GM08714 (cell line): Measurements from ENCODE around the gene PKD1.

ENCODE experiments used
- H3K4me3 ChIP-seq: fragments of 200-500 bp; sonication (Bioruptor generic); 2 replicates; pipeline ENCODE4 v1.5.1; 2014; ENCODE audit warnings: mild to moderate bottlenecking, low read length, inconsistent platforms
- ZNF274 ChIP-seq: IDR thresholded peaks from 2 replicates; pipeline ENCODE4 v1.6.1; 2012; ENCODE audit warnings: mild to moderate bottlenecking, low read depth, low read length

The PKD1 gene

GRCh38 chr16:2174396-2175131, 38.9 kb upstream of the PKD1 start:
- H3K4me3 ChIP-seq: no peak overlapping the region
- no peak for TF ChIP-seq ZNF274

GRCh38 chr16:2173916-2174315, 38.2 kb upstream of the PKD1 start:
- no peak for TF ChIP-seq ZNF274
- no peak overlapping the region for H3K4me3 ChIP-seq

GRCh38 chr16:2173366-2173765, 37.7 kb upstream of the PKD1 start:
- H3K4me3 ChIP-seq: no peak overlapping the region
- no peak for TF ChIP-seq ZNF274

- no peak overlapping the region for H3K4me3 ChIP-seq
- no peak for TF ChIP-seq ZNF274
These were observed 37.1 kb upstream of the PKD1 start for GRCh38 chr16:2172688-2173335.

GRCh38 chr16:2171601-2172178, 36.0 kb upstream of the PKD1 start:
- no peak for TF ChIP-seq ZNF274
- no peak overlapping the region for H3K4me3 ChIP-seq

GRCh38 chr16:2170587-2171435, 35.1 kb upstream of the PKD1 start:
- H3K4me3 ChIP-seq: no peak overlapping the region
- no peak for TF ChIP-seq ZNF274

- no peak overlapping the region for H3K4me3 ChIP-seq
- TF ChIP-seq ZNF274: no peak
These were observed 34.4 kb upstream of the PKD1 start for GRCh38 chr16:2170080-2170479.

GRCh38 chr16:2167068-2167638, 31.5 kb upstream of the PKD1 start:
- TF ChIP-seq ZNF274: no peak
- H3K4me3 ChIP-seq: no peak overlapping the region

- no peak for TF ChIP-seq ZNF274
- no peak overlapping the region for H3K4me3 ChIP-seq
These were observed 30.8 kb upstream of the PKD1 start for GRCh38 chr16:2166263-2167067.

GRCh38 chr16:2165861-2166260, 30.2 kb upstream of the PKD1 start:
- TF ChIP-seq ZNF274: no peak
- no peak overlapping the region for H3K4me3 ChIP-seq

GRCh38 chr16:2163211-2163881, 27.6 kb upstream of the PKD1 start:
- H3K4me3 ChIP-seq: no peak overlapping the region
- no peak for TF ChIP-seq ZNF274

- TF ChIP-seq ZNF274: no peak
- H3K4me3 ChIP-seq: no peak overlapping the region
These were observed 27.0 kb upstream of the PKD1 start for GRCh38 chr16:2162676-2163118.

GRCh38 chr16:2161911-2162310, 26.2 kb upstream of the PKD1 start:
- TF ChIP-seq ZNF274: no peak
- H3K4me3 ChIP-seq: no peak overlapping the region
